Activated CD4-positive, alpha-beta T cell treated with anti-CD3 and anti-CD28 coated beads, Interleukin-2, amount 10 ng/mL, durations not matched to agents 24 days and 14 days (primary cell): ENCODE data around the gene STUB1. TPM values are rescaled to one million over a fixed set of nuclear protein-coding genes. Genes with fewer than 3 reads are reported as not detected.
"Not testable (repeated sequence)": the region's sequence is repeated elsewhere in the genome, so short reads cannot be mapped to it uniquely, and the experiment has no call there.

Experiments
- DNase-seq: peaks from one replicate; pipeline ENCODE4 v3.0.0; 2022
- H3K27ac Mint-ChIP-seq: one replicate; pipeline ENCODE4 v1.8.0; 2022; ENCODE audit warnings: mild to moderate bottlenecking, mixed read lengths
- H3K27me3 Mint-ChIP-seq: one replicate; pipeline ENCODE4 v1.8.0; 2022; ENCODE audit warnings: mixed read lengths
- H3K36me3 Mint-ChIP-seq: one replicate; pipeline ENCODE4 v1.8.0; 2022; ENCODE audit warnings: low read depth, mild to moderate bottlenecking, mixed read lengths
- H3K4me1 Mint-ChIP-seq: one replicate; pipeline ENCODE4 v1.8.0; 2021; ENCODE audit warnings: mixed read lengths
- H3K4me3 Mint-ChIP-seq: one replicate; pipeline ENCODE4 v1.8.0; 2022; ENCODE audit warnings: mild to moderate bottlenecking, moderate library complexity, mixed read lengths
- H3K9me3 Mint-ChIP-seq: one replicate; pipeline ENCODE4 v1.8.0; 2021; ENCODE audit warnings: mixed read lengths
- intact Hi-C: fragments of 100-400 bp; cut with micrococcal nuclease; formaldehyde crosslinking; loops from one replicate; pipeline ENCODE4 v1.15.1; 2023
- total RNA-seq: library from RNA; stranded (reverse); gene quantifications from 2 replicates; pipeline ENCODE4 v1.2.3, GENCODE V29; 2022

The STUB1 gene
- total RNA-seq, 1 donor from 2014 or later = 93.8 TPM

DNA sequence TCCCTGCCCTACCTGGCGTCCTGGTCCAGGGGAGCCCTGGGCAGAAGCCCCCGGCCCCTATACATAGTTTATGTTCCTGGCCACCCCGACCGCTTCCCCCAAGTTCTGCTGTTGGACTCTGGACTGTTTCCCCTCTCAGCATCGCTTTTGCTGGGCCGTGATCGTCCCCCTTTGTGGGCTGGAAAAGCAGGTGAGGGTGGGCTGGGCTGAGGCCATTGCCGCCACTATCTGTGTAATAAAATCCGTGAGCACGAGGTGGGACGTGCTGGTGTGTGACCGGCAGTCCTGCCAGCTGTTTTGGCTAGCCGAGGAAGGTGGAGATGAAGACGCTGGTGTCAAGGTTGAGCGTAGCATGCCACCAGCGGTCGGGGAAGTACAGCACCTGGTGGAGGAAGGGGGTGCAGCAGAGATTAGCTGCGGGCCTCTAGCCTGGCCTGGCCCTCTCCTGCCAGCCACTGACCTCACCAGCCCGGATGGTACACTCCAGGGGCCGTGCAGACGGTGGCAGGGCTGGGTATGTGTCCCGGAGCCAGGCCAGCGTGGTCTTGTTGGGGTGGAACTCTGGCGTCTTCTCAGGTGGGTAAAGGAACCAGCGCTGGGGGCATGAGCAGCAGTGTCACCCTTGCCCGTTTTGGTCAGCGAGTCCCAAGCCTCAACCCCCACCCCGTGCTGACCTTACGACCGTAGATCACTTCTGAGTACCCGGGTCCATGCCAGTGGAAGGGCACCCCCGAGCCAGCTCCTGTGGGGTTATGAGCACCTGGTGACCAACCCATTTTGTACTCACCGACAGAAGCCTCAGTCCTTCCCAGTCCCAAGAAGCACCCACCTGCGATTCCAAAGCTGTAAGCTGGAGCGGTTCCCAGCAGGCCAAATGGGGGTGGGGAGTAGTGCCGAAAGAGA, 2.5 kb downstream of the STUB1 start:
- no peaks in the 10 kb centered on the region for H3K27me3 Mint-ChIP-seq
- H3K27ac Mint-ChIP-seq = peak overlapping the region; percentile 72
- DNase-seq = no peak
- peaks cover 14% of the 10 kb centered on the region for H3K4me1 Mint-ChIP-seq
- peaks cover 27% of the 10 kb centered on the region for H3K36me3 Mint-ChIP-seq
- peak overlapping the region; percentile 87 for H3K4me3 Mint-ChIP-seq
- intact Hi-C loops = loop anchor here (5.0 kb wide), 1 partner anchor 45 kb away; the partner anchor contains the start of genes CCDC78 and HAGHL
- no peaks in the 10 kb centered on the region for H3K9me3 Mint-ChIP-seq

DNA sequence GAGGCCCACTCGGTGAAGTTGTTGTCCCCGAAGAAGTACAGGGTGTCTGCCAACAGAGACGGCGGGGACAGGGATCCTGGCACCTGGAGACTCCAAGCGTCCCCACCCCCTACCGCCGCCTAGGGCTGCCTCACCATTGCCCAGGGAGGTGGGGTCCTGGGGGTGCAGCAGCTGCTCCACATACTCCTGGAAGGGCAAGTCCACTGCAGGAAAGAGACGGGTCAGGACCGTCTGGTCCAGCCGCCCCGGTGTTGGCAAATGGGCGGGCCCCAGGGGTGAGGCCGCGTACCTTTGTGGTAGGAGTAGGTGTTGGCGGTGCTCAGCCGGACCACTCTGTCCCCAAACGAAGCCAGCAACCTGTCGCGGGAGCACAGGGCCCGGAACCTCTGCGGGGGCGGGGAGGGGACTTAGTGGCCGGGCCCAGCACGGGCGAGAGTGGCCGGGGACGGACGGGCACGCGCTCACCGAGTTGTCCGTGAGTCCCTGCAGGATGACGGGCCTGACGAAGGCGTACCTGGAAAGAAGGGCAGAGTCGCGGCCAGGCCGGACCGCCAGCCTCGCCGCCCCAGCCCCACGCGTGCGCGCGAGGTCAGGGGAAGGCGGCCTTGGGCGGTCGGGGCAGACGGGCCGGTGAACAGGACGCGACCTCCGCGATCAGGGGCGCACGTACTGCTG, 3.3 kb downstream of the STUB1 start:
- intact Hi-C loops = loop anchor here (2.0 to 5.0 kb wide), 3 partner anchors 35 to 47 kb away; partner anchors contain the start of genes CCDC78, HAGHL, METTL26 and WDR90
- Mint-ChIP-seq H3K4me1 (peaks cover 14% of the 10 kb centered on the region), H3K27ac (peak overlapping the region; percentile 72), H3K27me3 (no peaks in the 10 kb centered on the region), H3K36me3 (peaks cover 27% of the 10 kb centered on the region), H3K9me3 (no peaks in the 10 kb centered on the region), H3K4me3 (peak overlapping the region; percentile 87)
- no peak for DNase-seq

DNA sequence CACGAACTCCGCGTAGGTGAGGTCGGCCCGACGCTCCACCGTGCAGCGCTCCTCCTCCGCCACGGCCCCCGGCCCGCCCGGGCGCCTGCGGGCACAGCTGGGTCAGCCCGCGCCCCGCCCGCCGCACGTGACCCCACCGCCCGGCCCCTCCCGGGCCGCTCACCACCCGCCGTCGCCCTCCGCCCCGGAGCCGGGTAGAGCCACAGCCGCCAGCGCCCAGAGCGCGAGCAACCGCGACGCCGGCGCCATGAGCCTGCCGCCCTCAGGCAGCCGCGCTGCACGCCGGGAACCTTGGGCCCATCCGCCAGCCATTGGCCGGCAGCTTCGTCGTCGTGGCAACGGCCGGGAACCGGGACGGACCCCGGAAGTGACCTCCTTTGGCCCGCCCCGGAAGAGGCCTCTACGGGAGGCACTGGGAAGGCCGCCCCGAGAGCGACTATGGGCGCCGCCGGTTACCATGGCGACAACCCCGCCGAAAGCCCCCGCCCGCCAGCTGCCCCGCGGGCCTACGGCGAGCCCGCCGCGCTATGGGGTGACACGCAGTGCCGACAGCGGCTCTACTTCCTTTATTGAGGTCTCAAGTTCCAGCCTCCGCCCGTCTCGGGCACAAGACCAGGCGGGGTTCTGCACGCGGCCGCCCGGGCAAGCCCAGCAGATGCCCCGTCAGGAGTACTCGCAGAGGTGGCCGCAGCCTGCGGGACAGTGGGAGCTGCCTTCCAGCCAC, 4.0 kb downstream of the STUB1 start, which contains the start of gene JMJD8:
TSS of gene JMJD8 (minus strand) at position 264 of the 724 bp plus-strand sequence. CDS start at position 249, 15 bp downstream.
- peaks cover 27% of the 10 kb centered on the region for H3K36me3 Mint-ChIP-seq
- H3K4me1 Mint-ChIP-seq = peaks cover 12% of the 10 kb centered on the region
- intact Hi-C loops = loop anchor here (2.0 to 5.0 kb wide), 3 partner anchors 35 to 47 kb away; partner anchors contain the start of genes CCDC78, HAGHL, METTL26 and WDR90
- DNase-seq = peak; percentile 99
- H3K27ac Mint-ChIP-seq = peak within 1 kb of the TSS; percentile 82
- peak within 1 kb of the TSS; percentile 87 for H3K4me3 Mint-ChIP-seq
- no peaks in the 10 kb centered on the region for H3K27me3 Mint-ChIP-seq
- no peaks in the 10 kb centered on the region for H3K9me3 Mint-ChIP-seq

DNA sequence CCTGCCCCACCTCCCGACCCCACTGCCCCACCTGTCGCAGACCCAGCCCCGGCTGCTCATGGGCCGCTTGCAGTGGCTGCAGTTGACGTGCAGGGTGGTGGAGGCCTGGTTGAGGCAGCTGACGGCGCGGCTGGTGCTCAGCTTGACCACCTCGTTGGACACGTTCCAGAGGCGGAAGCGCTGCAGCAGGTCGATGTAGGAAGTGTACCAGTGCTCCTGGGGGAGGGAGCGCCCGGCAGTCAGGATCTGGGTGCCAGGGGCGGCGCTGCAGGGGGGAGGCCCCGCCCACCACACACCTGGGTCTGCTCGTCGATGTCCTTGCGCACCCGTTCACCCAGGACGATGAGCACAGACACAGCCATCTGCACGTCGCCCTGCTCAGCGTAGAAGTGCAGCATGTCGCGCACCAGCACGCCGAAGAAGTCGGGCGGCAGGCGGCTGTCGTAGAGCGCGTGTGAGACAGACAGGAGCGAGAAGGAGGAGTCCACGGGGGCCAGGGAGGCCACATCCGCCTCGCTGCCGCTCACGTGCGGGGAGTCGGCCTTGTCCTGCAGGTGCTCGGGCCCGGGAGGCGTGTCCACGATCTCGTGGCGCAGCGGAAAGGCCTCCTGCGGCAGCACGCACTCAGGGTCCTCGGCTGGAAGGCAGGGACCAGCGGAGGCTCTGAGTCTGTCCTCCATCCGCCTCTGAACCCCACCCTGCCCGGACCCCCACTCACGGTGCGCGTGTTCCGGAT, 4.9 kb downstream of the STUB1 start:
- intact Hi-C loops = loop anchor here (2.0 to 5.0 kb wide), 3 partner anchors 36 to 48 kb away; partner anchors contain the start of genes CCDC78, HAGHL, METTL26 and WDR90
- H3K27ac Mint-ChIP-seq = no peak overlapping the region
- H3K4me1 Mint-ChIP-seq = peaks cover 13% of the 10 kb centered on the region

DNA sequence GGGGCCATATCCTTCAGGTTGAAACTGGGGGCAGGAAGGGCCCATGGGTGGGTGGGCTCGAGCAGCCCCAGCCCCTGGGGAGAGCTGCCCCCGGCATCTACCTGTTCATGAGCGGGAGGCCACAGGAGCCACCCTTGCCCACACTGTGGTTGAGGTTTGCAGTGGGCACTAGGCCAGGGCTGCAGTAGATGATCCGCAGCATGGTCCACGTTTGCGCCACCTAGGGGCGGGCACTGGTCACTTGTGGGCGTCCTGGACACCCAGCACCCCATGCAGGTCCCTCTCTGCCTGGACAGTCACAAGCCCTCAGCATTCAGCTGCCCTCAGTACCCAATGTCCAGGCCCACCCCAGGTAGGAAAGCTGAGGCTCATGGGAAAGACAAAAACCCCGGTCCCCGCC, 5.8 kb downstream of the STUB1 start:
- H3K27me3 Mint-ChIP-seq = no peaks in the 10 kb centered on the region
- DNase-seq = no peak
- peaks cover 2% of the 10 kb centered on the region for H3K9me3 Mint-ChIP-seq
- H3K4me3 Mint-ChIP-seq = peak overlapping the region; percentile 52
- intact Hi-C loops = loop anchor here (2.0 kb wide), 2 partner anchors 37 to 49 kb away; partner anchors contain the start of genes METTL26 and WDR90
- no peak overlapping the region for H3K27ac Mint-ChIP-seq
- peaks cover 18% of the 10 kb centered on the region for H3K4me1 Mint-ChIP-seq
- peaks cover 27% of the 10 kb centered on the region for H3K36me3 Mint-ChIP-seq

More for the DNA sequence above, 4.9 kb downstream of the STUB1 start:
- no peaks in the 10 kb centered on the region for H3K27me3 Mint-ChIP-seq
- no peak overlapping the region for H3K4me3 Mint-ChIP-seq
- no peak for DNase-seq
- peaks cover 27% of the 10 kb centered on the region for H3K36me3 Mint-ChIP-seq
- no peaks in the 10 kb centered on the region for H3K9me3 Mint-ChIP-seq

DNA sequence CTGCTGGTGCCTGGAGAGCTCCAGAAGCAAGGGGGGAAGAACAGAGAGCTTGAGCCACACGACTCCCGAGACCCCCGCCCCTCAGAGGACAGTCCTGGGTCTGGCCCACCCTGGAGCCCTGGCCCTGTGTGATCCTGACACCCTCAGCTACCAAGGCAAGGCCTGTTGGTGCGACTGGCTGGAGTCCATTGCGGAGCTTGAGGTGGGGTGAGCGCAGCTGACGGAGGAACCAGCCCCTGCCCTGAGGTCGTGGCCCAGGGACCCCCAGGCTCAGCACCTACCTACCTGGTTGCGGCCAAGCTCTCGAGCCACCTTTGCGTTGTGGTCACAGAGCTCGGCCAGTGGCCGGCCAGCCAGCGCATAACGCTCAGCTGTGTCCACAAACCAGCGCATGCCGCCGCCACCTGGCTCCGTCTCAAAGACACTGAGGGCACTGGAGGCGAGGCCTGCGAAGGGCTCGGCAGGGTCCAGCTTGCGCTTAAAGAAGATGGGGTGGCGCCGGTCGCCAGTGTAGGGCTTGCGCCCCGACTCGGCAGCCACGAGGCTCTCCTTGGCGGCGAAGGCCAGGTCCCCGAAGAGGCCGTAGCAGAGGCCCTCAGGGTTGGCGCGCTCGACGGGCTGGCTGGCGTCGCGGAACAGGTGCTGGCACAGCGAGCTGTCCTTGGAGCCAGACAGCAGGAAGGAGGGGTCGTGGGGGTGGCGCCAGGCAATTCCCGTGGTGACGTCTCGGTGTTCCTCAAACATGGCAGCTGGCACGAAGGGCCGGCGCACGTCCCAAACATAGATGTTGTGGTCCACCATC, 6.5 kb downstream of the STUB1 start:
- DNase-seq = no peak
- no peaks in the 10 kb centered on the region for H3K27me3 Mint-ChIP-seq
- peaks cover 21% of the 10 kb centered on the region for H3K36me3 Mint-ChIP-seq
- peaks cover 17% of the 10 kb centered on the region for H3K4me1 Mint-ChIP-seq
- H3K9me3 Mint-ChIP-seq = peaks cover 4% of the 10 kb centered on the region
- no peak overlapping the region for H3K27ac Mint-ChIP-seq
- intact Hi-C loops = no loop called here
- peak overlapping the region; percentile 21 for H3K4me3 Mint-ChIP-seq

DNA sequence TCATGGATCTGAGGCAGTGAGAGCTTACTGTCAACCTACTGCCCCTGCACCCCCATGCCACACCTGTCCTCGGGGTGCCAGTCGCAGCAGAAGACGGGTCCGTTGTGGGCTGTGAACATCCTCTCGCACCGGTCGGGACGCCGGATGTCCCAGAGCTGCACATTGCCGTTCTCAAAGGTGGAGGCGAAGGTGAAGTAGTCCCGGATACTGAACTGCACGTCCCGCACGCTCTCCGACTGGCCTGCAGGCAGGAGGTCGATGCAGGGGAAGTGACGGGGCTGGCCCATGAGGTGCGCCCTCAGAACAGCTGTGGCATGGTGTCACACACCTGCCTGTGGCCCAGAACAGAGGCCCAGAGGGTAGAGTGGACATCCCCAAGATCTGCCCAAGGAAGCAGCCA, 7.3 kb downstream of the STUB1 start:
- peaks cover 4% of the 10 kb centered on the region for H3K9me3 Mint-ChIP-seq
- H3K36me3 Mint-ChIP-seq = peaks cover 15% of the 10 kb centered on the region
- peaks cover 4% of the 10 kb centered on the region for H3K27me3 Mint-ChIP-seq
- no peak for DNase-seq
- peaks cover 12% of the 10 kb centered on the region for H3K4me1 Mint-ChIP-seq
- intact Hi-C loops = no loop called here
- no peak overlapping the region for H3K27ac Mint-ChIP-seq
- H3K4me3 Mint-ChIP-seq = no peak overlapping the region

DNA sequence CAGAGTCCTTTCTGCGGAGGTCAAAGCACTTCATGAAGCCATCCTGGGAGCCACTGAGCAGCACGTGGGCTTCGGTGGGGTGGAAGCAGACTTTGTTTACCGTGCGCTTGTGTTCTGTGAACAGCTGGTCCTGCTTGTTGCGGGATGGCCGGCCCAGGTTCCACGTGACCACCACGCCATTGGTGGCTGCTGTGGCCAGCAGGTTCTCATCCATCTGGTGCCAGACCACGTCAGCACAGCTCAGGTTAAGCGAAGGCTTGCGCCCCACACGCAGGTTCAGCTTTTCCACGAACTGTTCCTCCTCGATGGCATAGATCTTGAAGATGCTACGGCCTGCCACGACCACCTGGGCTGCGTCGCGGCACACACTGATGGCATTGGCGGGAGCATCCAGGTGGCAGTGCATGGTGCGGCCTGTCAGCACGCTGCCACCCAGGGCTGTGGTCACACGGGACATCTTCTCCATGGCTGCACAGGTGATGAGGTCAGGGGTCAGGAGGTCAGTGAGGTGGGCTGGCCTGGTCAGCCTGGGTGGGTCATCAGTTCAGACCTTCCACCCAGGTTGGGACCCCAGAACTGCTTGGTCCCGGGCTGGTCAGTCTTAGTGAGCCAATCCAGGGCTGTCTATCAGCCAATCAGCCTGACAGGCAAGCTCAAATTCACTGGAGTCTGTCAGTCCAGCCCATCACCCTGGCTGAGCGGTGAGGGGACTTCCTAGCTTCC, 9.1 kb downstream of the STUB1 start:
- Mint-ChIP-seq H3K36me3 (peaks cover 7% of the 10 kb centered on the region), H3K4me3 (peak overlapping the region; percentile 81), H3K9me3 (peaks cover 4% of the 10 kb centered on the region), H3K27ac (peak overlapping the region; percentile 79), H3K27me3 (peaks cover 15% of the 10 kb centered on the region), H3K4me1 (peaks cover 11% of the 10 kb centered on the region)
- intact Hi-C loops = no loop called here
- no peak for DNase-seq

DNA sequence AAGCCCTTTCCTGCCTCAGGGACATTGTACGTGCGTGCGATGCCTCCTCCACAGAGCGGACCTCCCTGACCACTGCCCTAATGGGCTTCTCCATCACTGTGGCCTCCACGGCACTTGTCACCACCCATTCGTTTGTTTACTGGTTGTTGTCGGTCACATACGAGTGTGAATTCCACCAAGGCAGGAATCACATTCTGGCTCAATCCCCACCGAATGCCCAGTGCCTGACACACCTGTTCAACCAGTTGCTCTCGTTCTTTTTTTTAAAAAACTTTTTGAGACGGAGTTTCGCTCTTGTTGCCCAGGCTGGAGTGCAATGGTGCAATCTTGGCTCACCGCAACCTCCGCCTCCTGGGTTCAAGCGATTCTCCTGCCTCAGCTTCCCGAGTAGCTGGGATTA, 11.0 kb downstream of the STUB1 start:
- H3K36me3 Mint-ChIP-seq, intact Hi-C loops, H3K9me3 Mint-ChIP-seq, DNase-seq: not testable (repeated sequence)
- H3K27ac Mint-ChIP-seq = peak overlapping the region; percentile 74
- H3K4me1 Mint-ChIP-seq = peaks cover 14% of the 10 kb centered on the region
- H3K4me3 Mint-ChIP-seq = peak overlapping the region; percentile 81
- H3K27me3 Mint-ChIP-seq = peaks cover 17% of the 10 kb centered on the region

DNA sequence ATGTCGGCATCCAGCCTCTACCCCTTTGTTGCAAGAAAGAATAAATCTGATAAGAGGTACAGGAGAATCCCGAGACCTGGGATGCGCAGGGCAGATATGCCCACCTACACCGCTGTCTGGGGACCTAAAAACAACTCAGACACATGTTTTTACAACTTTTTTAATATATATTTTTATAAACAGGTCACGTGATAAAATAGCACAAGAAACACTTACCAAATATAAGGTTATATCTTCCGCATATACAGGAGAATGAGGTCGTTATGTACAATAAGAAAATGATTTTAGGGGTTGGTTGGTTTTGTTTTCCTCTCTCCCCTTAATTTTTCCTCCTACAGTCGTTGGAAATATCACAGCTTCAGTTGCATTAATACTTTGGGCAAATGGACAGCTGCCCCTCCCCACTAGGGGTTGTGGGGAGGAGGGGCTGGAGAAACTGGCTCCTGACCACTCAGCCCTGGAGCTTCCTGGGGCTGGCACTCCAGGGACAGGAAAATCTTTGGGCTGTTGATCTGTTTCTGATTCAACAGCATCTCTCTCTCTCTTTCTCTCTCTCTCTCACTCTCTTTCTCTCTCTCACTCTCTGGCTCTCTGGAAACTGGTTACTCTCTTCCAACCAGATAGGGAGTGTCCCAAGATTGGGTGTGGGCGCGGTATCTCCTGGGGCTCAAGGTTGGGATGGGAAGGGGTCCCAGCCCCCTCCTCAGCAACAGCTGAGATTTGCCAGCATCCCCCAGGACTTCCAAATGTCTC, 12.3 kb downstream of the STUB1 start:
- Mint-ChIP-seq H3K4me1 (peaks cover 16% of the 10 kb centered on the region), H3K9me3 (peaks cover 4% of the 10 kb centered on the region), H3K4me3 (peak overlapping the region; percentile 45), H3K27ac (no peak overlapping the region), H3K36me3 (no peaks in the 10 kb centered on the region), H3K27me3 (peaks cover 17% of the 10 kb centered on the region)
- DNase-seq = no peak
- intact Hi-C loops = no loop called here

DNA sequence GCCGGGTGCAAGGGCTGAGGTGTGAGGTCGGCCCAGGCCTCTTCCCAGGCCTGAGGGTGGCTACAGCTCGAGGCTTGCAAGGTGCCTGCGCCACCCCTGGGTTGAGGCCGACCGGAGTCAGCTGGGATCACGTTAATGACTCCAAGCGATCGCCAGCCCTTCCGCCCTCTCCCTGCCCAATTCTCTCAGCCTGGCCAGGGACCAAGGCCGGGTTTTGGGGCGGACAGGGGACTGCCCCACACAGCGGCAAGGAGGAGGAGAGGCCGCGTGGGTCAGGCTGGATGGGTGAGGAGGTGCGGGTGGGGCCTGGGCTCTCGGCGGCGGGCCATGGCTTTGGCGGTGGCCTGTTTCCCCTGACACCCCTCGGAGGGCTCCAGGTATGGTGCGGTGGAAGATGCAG, 13.2 kb downstream of the STUB1 start:
- H3K4me3 Mint-ChIP-seq = peak overlapping the region; percentile 65
- DNase-seq = no peak
- H3K27ac Mint-ChIP-seq = no peak overlapping the region
- peaks cover 16% of the 10 kb centered on the region for H3K4me1 Mint-ChIP-seq
- peaks cover 4% of the 10 kb centered on the region for H3K9me3 Mint-ChIP-seq
- peaks cover 17% of the 10 kb centered on the region for H3K27me3 Mint-ChIP-seq
- no peaks in the 10 kb centered on the region for H3K36me3 Mint-ChIP-seq
- intact Hi-C loops = no loop called here
